K562 (cell line): ENCODE results near the gene RGL2. TPM values are rescaled to one million over a fixed set of nuclear protein-coding genes. Genes with fewer than 3 reads are reported as not detected.

Source experiments
- ATAC-seq: fragments of 200-7000 bp; cut with Tn5 transposase; 3 replicates; pipeline ENCODE4 v1.9.1; 2020; ENCODE audit warnings: moderate library complexity
- BruUV-seq: library from RNA; stranded (reverse); fragments of 400-500 nt; replicated peaks from 2 replicates; lab custom pipeline; 2021; lab: Mats Ljungman, UMichigan
- CTCF ChIA-PET: fragments of 300-600 bp; formaldehyde crosslinking; extraction: SDS; loops from one replicate; lab custom pipeline; 2021; ENCODE audit warnings: low intra/inter-chr PET ratio; lab: Yijun Ruan, JAX
- POLR2A ChIA-PET: fragments of 300-600, 350-650 bp; sonication (Branson Sonifier 250); formaldehyde crosslinking; extraction: SDS; loops from one replicate; lab custom pipeline; 2021; ENCODE audit warnings: antibody characterized with exemption, inconsistent platforms; lab: Yijun Ruan, JAX
- DNase-seq, 4 experiments: peaks; one replicate each; pipeline versions ENCODE4 v3.0.0 to v3.0.0-alpha.2; 2011 to 2018; ENCODE audit warnings: low spot score in 3 of 4, mixed read lengths in 3 of 4; ENCODE audit errors: extremely low read depth in 1 of 4
- FAIRE-seq: peaks from 2 replicates; lab custom pipeline; 2011; peaks lifted over from hg19 to GRCh38; lab: Jason Lieb, UNC
- H2AFZ ChIP-seq: 2 replicates; pipeline ENCODE4 v1.6.0; 2011; ENCODE audit warnings: low read depth, low read length, control low read depth, inconsistent platforms
- H3K27ac ChIP-seq: fragments of 200-600 bp; 3 replicates; pipeline ENCODE4 v1.8.0; 2011; ENCODE audit warnings: low read depth, mild to moderate bottlenecking, control low read depth, inconsistent platforms, low read length, moderate library complexity, mixed read lengths; ENCODE audit errors: extremely low read depth
- H3K27me3 ChIP-seq, 2 experiments: fragments of 300-600 bp in 1 of 2; 2 replicates in 1 of 2; 3 replicates in 1 of 2; pipeline versions ENCODE4 v1.6.0 to v1.8.0; 2011; ENCODE audit warnings: inconsistent platforms in 2 of 2, low read length in 2 of 2, mild to moderate bottlenecking in 1 of 2, mixed read lengths in 1 of 2, moderate library complexity in 1 of 2; ENCODE audit not compliant: control insufficient read depth in 2 of 2, insufficient read depth in 2 of 2
- H3K36me3 ChIP-seq: fragments of 300-600 bp; 3 replicates; pipeline ENCODE4 v1.8.0; 2011; ENCODE audit warnings: mild to moderate bottlenecking, low read length, inconsistent platforms; ENCODE audit not compliant: control insufficient read depth, insufficient read depth
- H3K4me1 ChIP-seq, 2 experiments: fragments of 200-600 bp in 1 of 2; replicated peaks in 1 of 2; 2 replicates in 1 of 2; 3 replicates in 1 of 2; pipeline versions ENCODE4 v1.5.1 to v1.8.0; 2011; ENCODE audit warnings: inconsistent platforms in 2 of 2, low read length in 2 of 2, mild to moderate bottlenecking in 1 of 2, mixed read lengths in 1 of 2, moderate library complexity in 1 of 2; ENCODE audit not compliant: control insufficient read depth in 2 of 2, insufficient read depth in 2 of 2
- H3K4me2 ChIP-seq: 2 replicates; pipeline ENCODE4 v1.6.1; 2011; ENCODE audit warnings: low read length, control low read depth, inconsistent platforms, mixed read lengths; ENCODE audit not compliant: insufficient read depth
- H3K4me3 ChIP-seq: fragments of 200-600 bp; sonication (generic), shearing (Covaris generic); 2 replicates; pipeline ENCODE4 v1.5.1; 2016; ENCODE audit warnings: control low read depth, inconsistent platforms
- H3K79me2 ChIP-seq: fragments of 200-600 bp; 3 replicates; pipeline ENCODE4 v1.8.0; 2011; ENCODE audit warnings: low read length, inconsistent platforms; ENCODE audit not compliant: control insufficient read depth, insufficient read depth
- H3K9ac ChIP-seq, 2 experiments: 2 replicates each; pipeline versions ENCODE4 v1.6.0 to v1.6.1; 2011; ENCODE audit warnings: low read depth in 2 of 2, low read length in 2 of 2, control low read depth in 1 of 2, inconsistent platforms in 1 of 2, mild to moderate bottlenecking in 1 of 2, mixed read lengths in 1 of 2; ENCODE audit not compliant: insufficient read depth in 1 of 2
- H3K9me1 ChIP-seq: one replicate; pipeline ENCODE4 v1.6.0; 2011; ENCODE audit warnings: inconsistent platforms, mild to moderate bottlenecking, low read length, moderate library complexity; ENCODE audit not compliant: control insufficient read depth, insufficient read depth
- H3K9me3 ChIP-seq: replicated peaks from 2 replicates; pipeline ENCODE4 v1.5.1; 2011; ENCODE audit warnings: low read depth, low read length, inconsistent platforms; ENCODE audit not compliant: control insufficient read depth, insufficient read depth
- H4K20me1 ChIP-seq: replicated peaks from 2 replicates; pipeline ENCODE4 v1.6.1; 2011; ENCODE audit warnings: low read length, inconsistent platforms, mixed read lengths; ENCODE audit not compliant: control insufficient read depth, insufficient read depth
- C11orf30 ChIP-seq: fragments of 450-650 bp; IDR thresholded peaks from 2 replicates; pipeline ENCODE4 v1.6.1; 2016; ENCODE audit warnings: low read depth, mild to moderate bottlenecking
- CHD7 ChIP-seq: fragments of 200-600 bp; sonication (generic); IDR thresholded peaks from one replicate; pipeline ENCODE4 v1.6.1; 2012; ENCODE audit warnings: mild to moderate bottlenecking, low read depth, low read length, inconsistent platforms
- ESRRA ChIP-seq: fragments of 450-650 bp; IDR thresholded peaks from 2 replicates; pipeline ENCODE4 v1.6.1; 2014; ENCODE audit warnings: low read depth, mild to moderate bottlenecking, moderate library complexity, borderline replicate concordance
- FOXA1 ChIP-seq: fragments of 450-650 bp; IDR thresholded peaks from 2 replicates; pipeline ENCODE4 v1.6.1; 2016; ENCODE audit warnings: mild to moderate bottlenecking, borderline replicate concordance
- MEF2A ChIP-seq: IDR thresholded peaks from 2 replicates; pipeline ENCODE4 v1.6.1; 2011; ENCODE audit warnings: low read depth, mild to moderate bottlenecking, low read length, moderate library complexity; ENCODE audit not compliant: control insufficient read depth
- NFYB ChIP-seq: IDR thresholded peaks from 2 replicates; pipeline ENCODE4 v1.6.1; 2011; ENCODE audit warnings: mild to moderate bottlenecking, moderate library complexity; ENCODE audit not compliant: insufficient read length; ENCODE audit errors: extremely low read depth
- SIRT6 ChIP-seq: IDR thresholded peaks from one replicate; pipeline ENCODE4 v1.6.1; 2012; ENCODE audit warnings: low read depth, mild to moderate bottlenecking, control low read depth, inconsistent platforms, low read length, moderate library complexity
- SMAD1 ChIP-seq: fragments of 150-350 bp; IDR thresholded peaks from 2 replicates; pipeline ENCODE4 v1.6.1; 2014; ENCODE audit warnings: low read length, low read depth; ENCODE audit not compliant: partially characterized antibody
- SRSF1 ChIP-seq: fragments of 200-400 bp; formaldehyde crosslinking; IDR thresholded peaks from 2 replicates; pipeline ENCODE4 v1.6.1; 2017; ENCODE audit warnings: mild to moderate bottlenecking, low read depth, low read length, moderate library complexity
- ZBTB7A ChIP-seq: IDR thresholded peaks from 2 replicates; pipeline ENCODE4 v1.6.1; 2011; ENCODE audit warnings: low read depth, mild to moderate bottlenecking, low read length, moderate library complexity, borderline replicate concordance; ENCODE audit not compliant: control insufficient read depth
- ZNF133 ChIP-seq: fragments of 250-450 bp; sonication (Bioruptor Pico); IDR thresholded peaks from 2 replicates; pipeline ENCODE4 v1.4.0; 2020; ENCODE audit warnings: mild to moderate bottlenecking
- ZNF232 ChIP-seq: sonication (generic); formaldehyde crosslinking; IDR thresholded peaks from 2 replicates; pipeline ENCODE4 v1.8.0; 2022; ENCODE audit warnings: mild to moderate bottlenecking, missing genetic modification reagents
- ZNF76 ChIP-seq: fragments of 250-450 bp; sonication (Bioruptor Pico); IDR thresholded peaks from 2 replicates; pipeline ENCODE4 v1.4.0; 2020; ENCODE audit warnings: mild to moderate bottlenecking, moderate library complexity, borderline replicate concordance
- WGBS: fragments of 100-300 bp; shearing (Covaris generic); methylation state at CpG from one replicate; pipeline ENCODE4 v1.1.6; 2016; ENCODE audit warnings: low coverage, mixed read lengths; ENCODE audit not compliant: insufficient coverage; ENCODE audit errors: missing lambda C conversion rate; 5-methylcytosine and 5-hydroxymethylcytosine counted together
- in situ Hi-C: fragments of 300-500 bp; cut with MboI; formaldehyde crosslinking; loops from 4 replicates; pipeline ENCODE4 v1.15.0; 2018; ENCODE audit warnings: inconsistent platforms, mixed read lengths
- intact Hi-C: fragments of 100-400 bp; cut with micrococcal nuclease; formaldehyde crosslinking; loops from 2 replicates; pipeline ENCODE4 v1.14.2; 2022
- polyA plus RNA-seq, 8 experiments: library from polyadenylated mRNA; depleted of rRNA in 4 of 8; stranded (reverse) in 5 of 8; unstranded in 3 of 8; fragments of >200 nt; fragmentation: Nextera tagmentation in 2 of 8; fragmentation: Illumina TruSeq in 1 of 8; extraction: Ambion mirVana in 2 of 8; extraction: Trizol in 1 of 8; gene quantifications; 2 replicates each; pipeline versions ENCODE4 v1.2.1 to v1.2.3, GENCODE V29; 2011 to 2014; ENCODE audit warnings: inconsistent platforms in 1 of 8, missing spikeins in 1 of 8
- total RNA-seq, 7 experiments: library from RNA; depleted of rRNA in 6 of 7; stranded (reverse); fragments of >200 nt in 6 of 7; fragmentation: Illumina TruSeq in 2 of 7; extraction: Trizol in 2 of 7; gene quantifications; 2 replicates each; pipeline versions ENCODE4 v1.2.1 to v1.2.3, GENCODE V29; 2011 to 2021; ENCODE audit warnings: low replicate concordance in 1 of 7

The RGL2 gene
- total and polyA plus RNA-seq, 9 of the 15 experiments (the other 6 are each of a cell fraction or from before 2014, with no cell fraction given), result 1.8 to 57.1 (median 19.5) TPM

GRCh38 chr6:33254591-33254990 lies 44.2 kb downstream of the RGL2 start:
- POLR2A ChIA-PET, result interaction anchor here (0.7 to 1.4 kb wide), 3 partner anchors 11 to 17 kb away, joined by 3 to 7 read pairs (median 5); partner anchors contain the start of genes RPS18 and VPS52
- Histone ChIP-seq H3K4me2 (no peak overlapping the region), H3K27ac (no peak overlapping the region), H3K9me1 (no peaks in the 10 kb centered on the region), H3K27me3 (no peaks in the 10 kb centered on the region), H3K79me2 (no peaks in the 10 kb centered on the region), H4K20me1 (no peaks in the 10 kb centered on the region), H3K9me3 (no peaks in the 10 kb centered on the region), H3K4me1 (peaks cover 11 to 15% of the 10 kb centered on the region in 2 experiments; a peak in 4 of 5 replicates), H3K9ac (no peak overlapping the region), H2AFZ (no peak overlapping the region), H3K36me3 (peaks cover 37% of the 10 kb centered on the region), H3K4me3 (no peak overlapping the region)
- 86% methylated on average over 4 of the region's 4 CpGs for WGBS
- no peak for ATAC-seq
- in situ Hi-C loops, result no loop called here
- intact Hi-C loops, result no loop called here
- BruUV-seq, result no TSS peak
- DNase-seq, result no peak
- no peak for FAIRE-seq
- CTCF ChIA-PET, result no interaction called here
- no peak for TF ChIP-seq ESRRA
- no peak for TF ChIP-seq SMAD1
- no peak for TF ChIP-seq MEF2A
- no peak for TF ChIP-seq SRSF1
- TF ChIP-seq ZBTB7A, result no peak
- no peak for TF ChIP-seq ZNF232 (CRISPR knock-in tag)
- TF ChIP-seq ZNF133 (CRISPR knock-in tag), result no peak
- no peak for TF ChIP-seq NFYB
- no peak for TF ChIP-seq CHD7
- TF ChIP-seq C11orf30, result no peak
- no peak for TF ChIP-seq ZNF76 (CRISPR knock-in tag)
- no peak for TF ChIP-seq FOXA1
- TF ChIP-seq SIRT6, result no peak
